Mesodermal cell (in vitro differentiated cells): ENCODE data around the gene CORO2B.

Experiments
- H3K27ac ChIP-seq: 2 replicates; pipeline ENCODE4 v1.7.0; 2013; ENCODE audit warnings: mild to moderate bottlenecking, low read depth, low read length, moderate library complexity; ENCODE audit not compliant: severe bottlenecking
- H3K36me3 ChIP-seq: 2 replicates; pipeline ENCODE4 v1.7.1; 2013; ENCODE audit warnings: mild to moderate bottlenecking, low read length, moderate library complexity; ENCODE audit not compliant: control insufficient read depth, insufficient read depth
- H3K4me1 ChIP-seq: one replicate; pipeline ENCODE4 v1.7.1; 2013; ENCODE audit warnings: mild to moderate bottlenecking, low read length; ENCODE audit not compliant: insufficient read depth, control insufficient read depth, poor library complexity, severe bottlenecking
- H3K4me3 ChIP-seq: 2 replicates; pipeline ENCODE4 v1.7.0; 2013; ENCODE audit warnings: low read length, control low read depth, mild to moderate bottlenecking; ENCODE audit not compliant: insufficient read depth, poor library complexity, severe bottlenecking; ENCODE audit errors: extremely low read depth
- H3K9me3 ChIP-seq: 2 replicates; pipeline ENCODE4 v1.7.1; 2013; ENCODE audit warnings: mild to moderate bottlenecking, low read length, moderate library complexity; ENCODE audit not compliant: control insufficient read depth
- WGBS, 2 experiments: methylation state at CpG; one replicate each; pipeline ENCODE4 v1.1.5; 2013; ENCODE audit warnings: missing lambda C conversion rate in 2 of 2; ENCODE audit not compliant: insufficient coverage in 2 of 2; 5-methylcytosine and 5-hydroxymethylcytosine counted together

The CORO2B gene

DNA sequence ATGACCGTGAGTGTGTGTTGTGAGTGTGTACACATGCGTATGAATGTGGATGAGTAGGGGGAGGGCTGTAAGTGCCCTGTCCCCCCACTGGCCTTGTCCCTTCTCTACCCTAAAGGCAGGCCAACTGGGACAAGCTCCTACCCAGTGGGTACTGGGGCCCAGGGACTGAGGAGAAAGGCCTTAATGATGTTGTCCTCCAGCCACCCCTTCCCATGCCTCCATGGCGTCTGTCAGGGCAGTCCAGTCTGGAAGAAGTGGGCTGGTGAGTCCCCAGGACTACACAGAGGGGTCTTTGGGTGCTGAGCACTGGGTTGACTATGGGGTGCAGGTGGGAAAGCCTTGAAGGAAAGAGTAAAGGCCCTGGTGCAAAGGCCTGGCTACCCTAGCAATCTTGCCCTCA lies 16.9 kb upstream of the CORO2B start:
- H3K9me3 ChIP-seq, result no peaks in the 10 kb centered on the region
- H3K4me1 ChIP-seq, result peaks cover 17% of the 10 kb centered on the region
- no peak overlapping the region for H3K27ac ChIP-seq
- no peaks in the 10 kb centered on the region for H3K36me3 ChIP-seq
- WGBS, 2 experiments, result 50% methylated on average over 2 of the region's 3 CpGs; no CpG with 5 or more reads in 1 of the 2 experiments
- no peak overlapping the region for H3K4me3 ChIP-seq

DNA sequence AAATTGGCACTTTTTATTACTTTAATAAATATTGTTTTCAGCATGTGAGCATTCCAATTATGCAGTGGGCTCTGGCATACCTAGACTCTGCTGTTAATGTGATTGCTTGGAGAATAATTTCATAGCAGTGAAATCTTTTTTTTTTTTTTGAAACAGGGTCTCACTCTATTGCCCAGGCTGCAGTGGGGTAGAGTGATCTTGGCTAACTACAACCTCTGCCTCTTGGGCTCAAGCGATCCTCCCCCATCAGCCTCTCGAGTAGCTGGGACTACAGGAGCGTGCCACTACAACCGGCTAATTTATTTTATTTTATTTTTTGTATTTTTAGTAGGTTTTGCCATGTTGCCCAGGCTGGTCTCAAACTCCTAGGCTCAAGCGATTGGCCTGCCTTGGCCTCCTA lies 14.6 kb upstream of the CORO2B start:
- H3K9me3 ChIP-seq, result no peaks in the 10 kb centered on the region
- H3K27ac ChIP-seq, result no peak overlapping the region
- WGBS, 2 experiments, result 89 to 92% methylated on average over 2 of the region's 5 CpGs
- peaks cover 6% of the 10 kb centered on the region for H3K4me1 ChIP-seq
- no peak overlapping the region for H3K4me3 ChIP-seq
- no peaks in the 10 kb centered on the region for H3K36me3 ChIP-seq

- Histone ChIP-seq H3K27ac (no peak overlapping the region), H3K4me3 (no peak overlapping the region), H3K36me3 (no peaks in the 10 kb centered on the region), H3K9me3 (no peaks in the 10 kb centered on the region), H3K4me1 (peaks cover 3% of the 10 kb centered on the region)
Observed at GRCh38 chr15:68565234-68565633, 13.6 kb upstream of the CORO2B start.

- WGBS, 2 experiments, result 80% methylated on average over 1 of the region's 4 CpGs; no CpG with 5 or more reads in 1 of the 2 experiments
- Histone ChIP-seq H3K4me1 (no peaks in the 10 kb centered on the region), H3K9me3 (no peaks in the 10 kb centered on the region), H3K27ac (no peak overlapping the region), H3K4me3 (no peak overlapping the region), H3K36me3 (no peaks in the 10 kb centered on the region)
Observed at GRCh38 chr15:68565726-68566125, 13.1 kb upstream of the CORO2B start.

- Histone ChIP-seq H3K9me3 (no peaks in the 10 kb centered on the region), H3K27ac (no peak overlapping the region), H3K36me3 (no peaks in the 10 kb centered on the region), H3K4me3 (no peak overlapping the region), H3K4me1 (no peaks in the 10 kb centered on the region)
- WGBS, 2 experiments, result 51 to 55% methylated on average over 5 to 7 of the region's 9 CpGs
Observed at GRCh38 chr15:68566377-68566954, 12.3 kb upstream of the CORO2B start.

DNA sequence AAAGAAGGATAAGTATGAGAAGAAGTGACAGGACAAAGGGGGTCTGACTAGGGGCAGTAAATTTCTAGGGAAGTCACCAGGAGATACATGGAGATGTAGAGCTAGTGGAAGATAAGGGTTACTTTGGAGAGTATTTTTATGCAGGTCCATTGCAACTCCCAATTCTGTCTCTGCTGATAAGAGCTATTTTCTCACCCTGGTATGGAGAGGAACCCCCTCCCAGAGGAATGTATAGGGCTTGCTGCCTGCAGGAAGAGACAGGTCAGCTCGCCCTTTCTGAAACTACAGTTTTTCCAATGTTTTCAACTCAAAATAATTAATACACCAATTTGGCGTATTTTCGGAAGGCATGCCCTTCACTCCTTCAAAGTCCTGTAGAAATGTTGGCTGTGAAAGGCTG lies 11.4 kb upstream of the CORO2B start:
- Histone ChIP-seq H3K9me3 (no peaks in the 10 kb centered on the region), H3K36me3 (no peaks in the 10 kb centered on the region), H3K27ac (no peak overlapping the region), H3K4me1 (no peaks in the 10 kb centered on the region), H3K4me3 (no peak overlapping the region)
- 56 to 100% methylated on average over 2 of the region's 3 CpGs for WGBS, 2 experiments

DNA sequence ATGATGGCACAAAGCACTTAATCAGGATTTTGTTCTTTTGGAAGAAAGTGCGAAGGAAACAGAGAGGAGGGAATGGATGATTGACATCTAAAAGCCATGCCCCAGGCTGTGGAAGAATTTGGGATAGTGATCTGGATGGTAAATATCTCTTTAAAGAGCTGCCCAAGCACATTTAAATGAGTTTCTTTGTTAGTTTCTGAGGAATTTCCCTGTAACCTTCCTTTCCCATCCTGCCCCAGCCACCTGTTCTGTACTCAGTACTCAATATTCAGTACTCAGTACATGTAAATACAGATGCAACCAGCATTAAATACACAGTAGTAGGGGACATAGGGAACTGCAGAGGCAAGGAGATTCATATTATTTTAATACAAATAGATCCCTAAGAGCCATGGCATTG lies 7.8 kb upstream of the CORO2B start:
- Histone ChIP-seq H3K9me3 (no peaks in the 10 kb centered on the region), H3K4me3 (no peak overlapping the region), H3K4me1 (no peaks in the 10 kb centered on the region), H3K36me3 (no peaks in the 10 kb centered on the region), H3K27ac (no peak overlapping the region)
- WGBS, 2 experiments, result 86 to 92% methylated on average over 1 of the region's 1 CpG

DNA sequence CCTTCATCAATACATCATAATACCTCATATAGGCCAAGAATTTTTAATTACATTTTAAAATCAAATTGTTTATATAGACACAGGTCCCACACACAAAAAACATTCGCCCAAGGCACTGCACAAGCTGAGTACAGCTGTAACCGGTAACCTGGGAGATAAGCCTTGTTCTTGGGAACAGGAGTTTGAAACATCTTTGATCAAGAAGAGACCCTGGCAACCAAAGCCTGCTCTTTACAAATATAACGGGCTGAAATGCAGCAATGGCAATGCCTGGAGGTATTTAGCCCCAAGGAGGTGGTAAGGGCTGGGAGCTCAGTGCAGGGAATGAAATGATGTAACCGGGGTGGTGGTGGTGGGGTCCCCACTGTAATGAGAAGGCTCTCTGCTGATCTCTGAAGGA lies 7.2 kb upstream of the CORO2B start:
- 86 to 91% methylated on average over 1 to 2 of the region's 4 CpGs for WGBS, 2 experiments

GRCh38 chr15:68572309-68572708 lies 6.5 kb upstream of the CORO2B start:
- H3K4me3 ChIP-seq, result no peak overlapping the region
- no peaks in the 10 kb centered on the region for H3K9me3 ChIP-seq
- H3K27ac ChIP-seq, result no peak overlapping the region
- no peaks in the 10 kb centered on the region for H3K36me3 ChIP-seq
- WGBS, 2 experiments, result 75 to 88% methylated on average over 3 to 4 of the region's 4 CpGs
- no peaks in the 10 kb centered on the region for H3K4me1 ChIP-seq

More for the DNA sequence above, 7.2 kb upstream of the CORO2B start:
- H3K4me3 ChIP-seq, result no peak overlapping the region
- H3K9me3 ChIP-seq, result no peaks in the 10 kb centered on the region
- no peaks in the 10 kb centered on the region for H3K4me1 ChIP-seq
- H3K27ac ChIP-seq, result no peak overlapping the region
- no peaks in the 10 kb centered on the region for H3K36me3 ChIP-seq

DNA sequence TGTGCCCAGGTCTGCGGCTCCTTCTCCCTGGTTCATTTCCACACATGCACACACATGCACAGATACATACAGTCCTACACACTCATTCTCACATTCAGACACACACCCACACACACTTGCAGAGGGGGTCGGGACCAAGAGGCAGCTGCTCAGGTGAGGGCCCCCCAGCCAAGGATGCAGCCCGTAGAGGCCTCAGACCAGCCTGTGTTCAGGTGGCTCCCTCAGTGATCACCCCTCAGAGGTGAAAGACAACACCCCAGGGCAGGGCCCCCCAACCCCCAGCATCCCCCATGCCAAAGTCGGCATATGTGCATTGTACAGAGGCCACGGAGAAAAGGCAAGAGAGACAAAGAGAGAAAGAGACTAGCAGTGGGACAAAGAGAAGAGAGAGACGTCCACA lies 5.9 kb upstream of the CORO2B start:
- H3K9me3 ChIP-seq, result no peaks in the 10 kb centered on the region
- no peak overlapping the region for H3K4me3 ChIP-seq
- H3K36me3 ChIP-seq, result no peaks in the 10 kb centered on the region
- 81 to 90% methylated on average over 4 of the region's 6 CpGs for WGBS, 2 experiments
- H3K4me1 ChIP-seq, result no peaks in the 10 kb centered on the region
- no peak overlapping the region for H3K27ac ChIP-seq

DNA sequence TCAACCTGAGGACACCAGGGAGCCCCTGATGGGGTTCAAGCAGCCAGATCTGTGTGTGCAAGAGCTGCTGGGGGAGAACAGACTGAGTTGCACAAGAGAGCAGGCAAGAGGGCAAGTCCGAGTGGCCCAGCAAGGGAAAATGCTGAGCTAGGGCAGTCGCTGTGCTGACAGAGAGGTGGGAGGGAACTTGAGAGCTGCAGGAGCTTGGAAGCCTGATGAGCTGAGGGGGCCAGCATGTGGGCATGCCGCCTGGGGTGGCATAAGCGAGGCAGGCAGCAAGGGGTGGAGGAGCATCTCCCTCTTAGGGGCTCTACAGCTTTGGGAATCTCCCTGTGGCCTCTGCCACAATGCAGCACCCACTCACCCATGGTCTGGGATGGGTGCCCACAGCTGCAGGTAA lies 4.7 kb upstream of the CORO2B start:
- Histone ChIP-seq H3K27ac (no peak overlapping the region), H3K4me3 (no peak overlapping the region), H3K4me1 (no peaks in the 10 kb centered on the region), H3K36me3 (no peaks in the 10 kb centered on the region), H3K9me3 (no peaks in the 10 kb centered on the region)
- 35 to 44% methylated on average over 4 of the region's 4 CpGs for WGBS, 2 experiments
